Measurements from ENCODE around the gene KLHL11. TPM values are rescaled to one million over a fixed set of nuclear protein-coding genes. Genes with fewer than 3 reads are reported as not detected.
"Not testable (repeated sequence)": the region's sequence is repeated elsewhere in the genome, so short reads cannot be mapped to it uniquely, and the experiment has no call there.

Gene KLHL11
- total and polyA plus RNA-seq, 11 donors: 1.1 to 5.9 (median 3.4) TPM

DNA sequence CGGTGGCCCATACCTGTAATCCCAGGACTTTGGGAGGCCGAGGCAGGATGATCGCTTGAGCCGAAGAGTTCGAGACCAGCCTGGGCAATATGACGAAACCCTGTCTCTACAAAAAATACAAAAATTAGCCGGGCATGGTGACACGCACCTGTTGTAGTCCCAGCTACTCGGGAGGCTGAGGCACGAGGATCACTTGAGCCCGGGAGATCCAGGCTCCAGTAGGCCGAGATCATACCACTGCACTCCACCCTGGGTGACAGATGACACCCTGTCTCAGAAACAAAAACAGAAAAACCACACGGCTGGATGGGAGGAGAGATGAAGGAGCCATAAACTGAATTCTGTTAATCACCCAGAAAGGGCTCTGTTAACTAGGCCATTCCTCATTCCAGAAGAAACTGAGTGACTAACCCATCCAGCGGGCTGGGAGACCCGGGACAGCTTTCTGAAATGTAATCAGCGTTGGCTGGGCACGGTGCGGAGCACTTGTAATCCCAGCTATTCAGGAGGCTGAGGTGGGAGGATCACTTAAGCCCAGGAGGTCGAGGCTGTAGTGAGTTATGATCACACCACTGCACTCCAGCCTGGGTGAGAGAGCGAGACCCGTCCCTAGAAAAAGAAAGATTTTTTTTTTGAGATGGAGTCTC is 28.6 kb downstream of the KLHL11 start:
- no peak for ATAC-seq
- H3K27ac ChIP-seq: peak overlapping the region in 6 of 12 donors; percentile 46 to 88 (median 80)
- TF ChIP-seq, protein P1, sequence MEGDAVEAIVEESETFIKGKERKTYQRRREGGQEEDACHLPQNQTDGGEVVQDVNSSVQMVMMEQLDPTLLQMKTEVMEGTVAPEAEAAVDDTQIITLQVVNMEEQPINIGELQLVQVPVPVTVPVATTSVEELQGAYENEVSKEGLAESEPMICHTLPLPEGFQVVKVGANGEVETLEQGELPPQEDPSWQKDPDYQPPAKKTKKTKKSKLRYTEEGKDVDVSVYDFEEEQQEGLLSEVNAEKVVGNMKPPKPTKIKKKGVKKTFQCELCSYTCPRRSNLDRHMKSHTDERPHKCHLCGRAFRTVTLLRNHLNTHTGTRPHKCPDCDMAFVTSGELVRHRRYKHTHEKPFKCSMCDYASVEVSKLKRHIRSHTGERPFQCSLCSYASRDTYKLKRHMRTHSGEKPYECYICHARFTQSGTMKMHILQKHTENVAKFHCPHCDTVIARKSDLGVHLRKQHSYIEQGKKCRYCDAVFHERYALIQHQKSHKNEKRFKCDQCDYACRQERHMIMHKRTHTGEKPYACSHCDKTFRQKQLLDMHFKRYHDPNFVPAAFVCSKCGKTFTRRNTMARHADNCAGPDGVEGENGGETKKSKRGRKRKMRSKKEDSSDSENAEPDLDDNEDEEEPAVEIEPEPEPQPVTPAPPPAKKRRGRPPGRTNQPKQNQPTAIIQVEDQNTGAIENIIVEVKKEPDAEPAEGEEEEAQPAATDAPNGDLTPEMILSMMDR (IDR thresholded peaks at IDR 0.05): no peak
- TF ChIP-seq POLR2A (IDR thresholded peaks at IDR 0.05): no peak
- intact Hi-C loops (cut with DNase I): no loop called here
- H3K9me3 ChIP-seq: no peaks in the 10 kb centered on the region
- H3K4me3 ChIP-seq: peak overlapping the region; percentile 73 to 97 (median 88)
- 60 to 81% (median 61%) methylated on average over 21 of the region's 21 CpGs for WGBS, 4 donors
- DNase-seq: no peak
- H3K4me1 ChIP-seq: peaks cover 0 to 17% (median 12%) of the 10 kb centered on the region in 12 donors
- peaks cover 0 to 18% (median 11%) of the 10 kb centered on the region in 9 donors for H3K36me3 ChIP-seq
- no peaks in the 10 kb centered on the region for H3K27me3 ChIP-seq

DNA sequence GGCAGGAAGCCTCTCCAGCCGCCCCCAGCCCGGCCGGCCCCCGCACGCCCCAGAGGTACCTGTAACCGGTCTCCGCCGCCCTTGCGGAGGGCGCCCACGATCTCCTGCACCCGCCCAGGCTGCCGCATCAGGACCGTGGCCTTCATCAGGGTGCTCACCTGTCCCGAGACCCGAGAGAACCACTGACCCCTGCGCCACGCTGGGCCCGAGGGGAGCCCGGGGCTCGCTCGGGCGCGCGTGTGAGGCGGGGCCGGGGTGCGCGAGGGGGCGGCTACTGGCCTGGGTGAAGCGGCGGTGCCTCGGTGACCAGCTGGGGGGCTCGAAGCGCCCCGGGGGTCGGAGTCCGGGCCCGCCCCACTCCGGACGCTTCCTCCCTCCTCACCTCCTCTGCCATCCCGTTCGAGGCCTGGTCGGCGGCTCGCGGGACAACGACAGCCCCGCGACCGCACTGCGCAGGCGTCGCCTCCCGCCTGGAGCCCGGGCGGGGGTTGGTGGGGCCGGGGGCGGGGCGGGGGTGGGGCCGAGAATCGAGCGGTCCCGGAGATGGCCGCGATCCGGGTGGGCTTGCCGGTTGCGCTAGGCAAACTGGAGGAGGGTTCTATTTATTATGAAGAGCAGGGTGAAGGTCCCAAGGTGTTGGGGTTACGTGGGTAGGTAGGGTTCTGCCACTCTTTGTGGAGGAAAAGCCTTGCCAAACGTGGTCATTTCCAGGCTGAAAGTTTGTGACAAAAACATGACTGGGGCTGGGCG is 29.2 kb downstream of the KLHL11 start, which contains the start of gene NT5C3B:
NT5C3B (minus strand) TSS at position 433 of the 750 bp plus-strand sequence; CDS start at position 394, 39 bp downstream.
- no peaks in the 10 kb centered on the region for H3K9me3 ChIP-seq
- no peak for TF ChIP-seq POLR2A (IDR thresholded peaks at IDR 0.05)
- TF ChIP-seq, protein P1 (IDR thresholded peaks at IDR 0.05): no peak
- DNase-seq: peak; percentile 54 to 83 (median 68)
- WGBS, 4 donors: 1 to 5% (median 1%) methylated on average over 17 to 72 of the region's 72 CpGs
- intact Hi-C loops (cut with DNase I): loop anchor here in 1 of 10 donors (2.0 kb wide), 1 partner anchor 23 kb away; the partner anchor contains the start of gene FKBP10
- H3K4me3 ChIP-seq: peak within 1 kb of the TSS; percentile 73 to 97 (median 88)
- peak within 1 kb of the TSS in 11 of 12 donors; percentile 6 to 88 (median 64) for H3K27ac ChIP-seq
- ATAC-seq: peak; percentile 68 to 96 (median 92)
- H3K4me1 ChIP-seq: peaks cover 0 to 17% (median 12%) of the 10 kb centered on the region in 12 donors
- H3K27me3 ChIP-seq: no peaks in the 10 kb centered on the region
- H3K36me3 ChIP-seq: peaks cover 0 to 25% (median 18%) of the 10 kb centered on the region in 9 donors

DNA sequence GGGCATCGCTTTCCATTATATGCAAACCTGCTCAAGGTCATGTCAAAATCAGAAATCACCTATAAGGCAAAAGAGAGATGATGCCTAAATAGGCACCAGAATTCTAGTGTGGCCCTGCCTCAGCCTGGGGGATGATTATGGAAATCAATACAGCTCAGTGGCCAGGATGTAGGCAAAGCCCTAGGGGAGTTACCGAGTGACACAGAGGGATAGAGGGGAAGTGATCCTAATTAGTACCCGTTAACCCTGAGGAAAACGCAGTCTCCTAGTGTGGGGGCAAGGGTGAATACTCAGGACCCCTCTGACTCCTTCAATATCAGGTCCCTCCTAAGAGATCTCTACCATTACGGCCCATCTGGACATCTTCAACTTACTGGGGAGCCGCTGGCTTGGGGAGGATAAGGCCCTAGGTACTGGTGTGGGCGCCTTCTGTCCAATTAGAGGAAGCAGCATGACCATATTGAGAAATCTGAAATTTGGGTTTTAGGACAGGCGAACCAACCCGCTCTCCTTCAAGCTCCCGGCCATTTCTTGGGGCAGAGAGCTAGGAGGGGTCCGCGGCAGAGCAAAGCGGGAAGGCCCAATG is 29.9 kb downstream of the KLHL11 start:
- DNase-seq (no peak), ATAC-seq (peak; percentile 17 to 63 (median 47))
- TF ChIP-seq, protein P1 (IDR thresholded peaks at IDR 0.05): no peak
- no peak for TF ChIP-seq POLR2A (IDR thresholded peaks at IDR 0.05)
- intact Hi-C loops (cut with DNase I): loop anchor here in 1 of 10 donors (2.0 kb wide), 1 partner anchor 23 kb away; the partner anchor contains the start of gene FKBP10
- H3K36me3 ChIP-seq: peaks cover 0 to 32% (median 23%) of the 10 kb centered on the region in 9 donors
- H3K4me1 ChIP-seq: peaks cover 0 to 17% (median 12%) of the 10 kb centered on the region in 12 donors
- H3K27me3 ChIP-seq: no peaks in the 10 kb centered on the region
- peak overlapping the region; percentile 73 to 97 (median 88) for H3K4me3 ChIP-seq
- 12 to 14% (median 12%) methylated on average over 13 of the region's 13 CpGs for WGBS, 4 donors
- peak overlapping the region in 9 of 12 donors; percentile 6 to 88 (median 72) for H3K27ac ChIP-seq
- H3K9me3 ChIP-seq: no peaks in the 10 kb centered on the region

DNA sequence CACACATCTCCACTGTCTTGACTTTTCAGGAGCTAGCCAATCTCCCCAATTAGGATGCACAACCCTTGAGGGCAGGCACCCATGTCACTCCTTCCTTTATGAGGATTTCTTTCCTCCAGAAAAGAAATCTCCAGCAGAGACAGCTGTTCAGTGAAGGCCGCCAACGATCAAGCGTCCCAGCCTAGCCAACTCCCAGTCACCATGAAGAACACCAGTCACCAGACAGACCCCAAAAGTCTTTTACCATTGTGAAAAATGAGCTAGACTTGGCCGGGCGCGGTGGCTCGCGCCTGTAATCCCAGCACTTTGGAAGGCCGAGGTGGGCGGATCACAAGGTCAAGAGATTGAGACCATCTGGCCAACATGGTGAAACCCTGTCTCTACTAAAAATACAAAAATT is 35.3 kb downstream of the KLHL11 start:
- not testable (repeated sequence) for H3K4me3 ChIP-seq, H3K27me3 ChIP-seq, H3K27ac ChIP-seq, H3K9me3 ChIP-seq, ATAC-seq, H3K4me1 ChIP-seq
- DNase-seq: peak in 1 of 5 donors; percentile 28
- intact Hi-C loops (cut with DNase I): loop anchor here in 1 of 10 donors (10.0 kb wide), 1 partner anchor 55 kb away; no protein-coding TSS in a partner anchor
- H3K36me3 ChIP-seq: peaks cover 0 to 83% (median 71%) of the 10 kb centered on the region in 9 donors
- 84 to 88% (median 86%) methylated on average over 10 of the region's 10 CpGs for WGBS, 4 donors
